Testis (tissue), 2 donors: ENCODE results near the gene SHISA8.

Experiments
- POLR2A ChIP-seq: fragments of 450-650 bp; IDR thresholded peaks from one replicate; pipeline ENCODE4 v1.6.1; 2017; ENCODE audit warnings: antibody characterized with exemption, mild to moderate bottlenecking, moderate library complexity
- TF ChIP-seq, protein P1 (sequence below), 3 experiments: fragments of 450-650 bp in 2 of 3; fragments of 200-600 bp in 1 of 3; sonication (generic) in 1 of 3; IDR thresholded peaks; one replicate each; pipeline ENCODE4 v1.5.1; 2016 to 2019; ENCODE audit warnings: antibody characterized with exemption in 3 of 3, mild to moderate bottlenecking in 2 of 3, moderate library complexity in 1 of 3

DNA sequence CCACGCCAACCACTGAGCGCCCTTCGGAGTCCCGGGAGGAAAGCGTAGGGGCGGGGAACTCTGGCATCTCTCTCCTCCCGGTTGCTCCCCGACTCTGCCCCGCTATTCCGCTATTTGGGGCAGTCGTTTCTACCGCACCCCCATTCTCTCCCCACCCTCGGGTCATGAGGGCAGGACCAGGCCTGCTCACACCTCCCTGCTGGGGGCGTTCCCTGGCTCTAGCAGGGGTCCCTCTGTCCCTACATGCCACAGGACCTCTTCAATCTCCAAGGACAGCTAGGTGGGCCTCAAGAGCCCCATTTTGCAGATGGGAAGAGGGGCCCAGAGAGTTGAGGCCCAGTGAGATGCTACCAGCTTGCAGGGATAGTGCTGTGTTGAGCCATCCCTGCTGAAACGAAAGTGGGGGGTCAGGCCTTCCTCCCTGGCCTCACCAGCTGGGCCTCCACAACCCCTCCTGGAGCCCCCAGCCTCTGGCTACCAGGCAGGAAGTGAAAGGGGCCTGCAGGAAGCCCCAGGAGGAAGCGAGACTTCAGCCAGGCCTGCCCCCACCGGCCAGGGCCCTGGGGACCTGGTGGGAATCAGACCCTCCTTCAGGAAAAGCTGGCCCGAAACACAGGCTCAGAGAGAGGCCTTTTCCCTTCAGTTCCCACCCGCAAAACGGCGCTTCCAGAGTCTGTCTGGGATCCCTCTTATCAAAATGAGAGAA is 5.5 kb upstream of the SHISA8 start:
- TF ChIP-seq, protein P1, sequence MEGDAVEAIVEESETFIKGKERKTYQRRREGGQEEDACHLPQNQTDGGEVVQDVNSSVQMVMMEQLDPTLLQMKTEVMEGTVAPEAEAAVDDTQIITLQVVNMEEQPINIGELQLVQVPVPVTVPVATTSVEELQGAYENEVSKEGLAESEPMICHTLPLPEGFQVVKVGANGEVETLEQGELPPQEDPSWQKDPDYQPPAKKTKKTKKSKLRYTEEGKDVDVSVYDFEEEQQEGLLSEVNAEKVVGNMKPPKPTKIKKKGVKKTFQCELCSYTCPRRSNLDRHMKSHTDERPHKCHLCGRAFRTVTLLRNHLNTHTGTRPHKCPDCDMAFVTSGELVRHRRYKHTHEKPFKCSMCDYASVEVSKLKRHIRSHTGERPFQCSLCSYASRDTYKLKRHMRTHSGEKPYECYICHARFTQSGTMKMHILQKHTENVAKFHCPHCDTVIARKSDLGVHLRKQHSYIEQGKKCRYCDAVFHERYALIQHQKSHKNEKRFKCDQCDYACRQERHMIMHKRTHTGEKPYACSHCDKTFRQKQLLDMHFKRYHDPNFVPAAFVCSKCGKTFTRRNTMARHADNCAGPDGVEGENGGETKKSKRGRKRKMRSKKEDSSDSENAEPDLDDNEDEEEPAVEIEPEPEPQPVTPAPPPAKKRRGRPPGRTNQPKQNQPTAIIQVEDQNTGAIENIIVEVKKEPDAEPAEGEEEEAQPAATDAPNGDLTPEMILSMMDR (IDR thresholded peaks at IDR 0.05) = no peak
- TF ChIP-seq POLR2A = no peak
